Ascending aorta (tissue), 2 donors: ENCODE data around the gene C5orf58. TPM values are rescaled to one million over a fixed set of nuclear protein-coding genes. Genes with fewer than 3 reads are reported as not detected.

ENCODE experiments used
- DNase-seq, 2 donors: peaks; one replicate each; pipeline ENCODE4 v3.0.0-alpha.2; 2019; ENCODE audit warnings: low spot score in 2 of 2
- H3K27ac ChIP-seq, 2 donors: fragments of 200-600 bp; sonication (generic); one replicate each; pipeline ENCODE4 v1.5.1; 2016 to 2017; ENCODE audit warnings: mild to moderate bottlenecking in 1 of 2
- H3K27me3 ChIP-seq: fragments of 200-600 bp; sonication (generic); one replicate; pipeline ENCODE4 v1.5.1; 2017
- H3K36me3 ChIP-seq, 2 donors: fragments of 200-600 bp; sonication (generic); one replicate each; pipeline ENCODE4 v1.5.1; 2016
- H3K4me1 ChIP-seq, 2 donors: fragments of 200-600 bp; sonication (generic); one replicate each; pipeline ENCODE4 v1.5.1; 2016 to 2017; ENCODE audit warnings: mild to moderate bottlenecking in 1 of 2
- H3K4me3 ChIP-seq, 2 donors: fragments of 200-600 bp; sonication (generic); one replicate each; pipeline ENCODE4 v1.5.1; 2016 to 2017; ENCODE audit warnings: mild to moderate bottlenecking in 1 of 2
- H3K9me3 ChIP-seq, 2 donors: fragments of 200-600 bp; sonication (generic); one replicate each; pipeline ENCODE4 v1.5.1; 2016
- CTCF ChIP-seq, 3 experiments: fragments of 200-600 bp in 2 of 3; fragments of 450-650 bp in 1 of 3; sonication (generic) in 2 of 3; IDR thresholded peaks; one replicate each; pipeline ENCODE4 v1.5.1; 2016 to 2019; ENCODE audit warnings: antibody characterized with exemption in 3 of 3, mild to moderate bottlenecking in 1 of 3, moderate library complexity in 1 of 3
- intact Hi-C: fragments of 100-400 bp; cut with DNase I; formaldehyde crosslinking; loops from one replicate; pipeline ENCODE4 v1.15.1; 2023
- total RNA-seq: library from RNA; depleted of rRNA; stranded (reverse); fragments of >200 nt; gene quantifications from one replicate; pipeline ENCODE4 v1.1.0, GENCODE V29; 2016

The C5orf58 gene
- total RNA-seq, 1 donor from 2014 or later = not detected

GRCh38 chr5:170190436-170191134 is 42.2 kb upstream of the C5orf58 start:
- Histone ChIP-seq H3K27me3 (no peaks in the 10 kb centered on the region), H3K4me1 (no peaks in the 10 kb centered on the region), H3K27ac (no peak overlapping the region), H3K9me3 (no peaks in the 10 kb centered on the region), H3K4me3 (no peak overlapping the region), H3K36me3 (no peaks in the 10 kb centered on the region)
- intact Hi-C loops = no loop called here
- no peak for TF ChIP-seq CTCF (IDR thresholded peaks at IDR 0.05)
- DNase-seq = no peak

GRCh38 chr5:170192829-170193228 is 40.0 kb upstream of the C5orf58 start:
- H3K4me3 ChIP-seq = no peak overlapping the region

GRCh38 chr5:170195961-170196360 is 36.8 kb upstream of the C5orf58 start:
- no peaks in the 10 kb centered on the region for H3K9me3 ChIP-seq
- no peak overlapping the region for H3K27ac ChIP-seq
- TF ChIP-seq CTCF (IDR thresholded peaks at IDR 0.05) = no peak
- no peak for DNase-seq
- H3K27me3 ChIP-seq = no peaks in the 10 kb centered on the region
- no peaks in the 10 kb centered on the region for H3K36me3 ChIP-seq
- H3K4me1 ChIP-seq = no peaks in the 10 kb centered on the region
- intact Hi-C loops = no loop called here
- H3K4me3 ChIP-seq = no peak overlapping the region

More at GRCh38 chr5:170192829-170193228, 40.0 kb upstream of the C5orf58 start:
- TF ChIP-seq CTCF (IDR thresholded peaks at IDR 0.05) = no peak
- Histone ChIP-seq H3K27me3 (no peaks in the 10 kb centered on the region), H3K36me3 (no peaks in the 10 kb centered on the region), H3K4me1 (no peaks in the 10 kb centered on the region), H3K27ac (no peak overlapping the region), H3K9me3 (no peaks in the 10 kb centered on the region)
- no peak for DNase-seq
- intact Hi-C loops = no loop called here

- H3K27me3 ChIP-seq = no peaks in the 10 kb centered on the region
Measured at GRCh38 chr5:170200876-170201275, 31.9 kb upstream of the C5orf58 start.

GRCh38 chr5:170201311-170201710 is 31.5 kb upstream of the C5orf58 start:
- H3K4me1 ChIP-seq = no peaks in the 10 kb centered on the region
- no peaks in the 10 kb centered on the region for H3K27me3 ChIP-seq
- DNase-seq = no peak
- TF ChIP-seq CTCF (IDR thresholded peaks at IDR 0.05) = no peak
- no peaks in the 10 kb centered on the region for H3K36me3 ChIP-seq
- no peak overlapping the region for H3K27ac ChIP-seq
- intact Hi-C loops = no loop called here
- no peaks in the 10 kb centered on the region for H3K9me3 ChIP-seq
- H3K4me3 ChIP-seq = no peak overlapping the region

More at GRCh38 chr5:170200876-170201275, 31.9 kb upstream of the C5orf58 start:
- Histone ChIP-seq H3K36me3 (no peaks in the 10 kb centered on the region), H3K9me3 (no peaks in the 10 kb centered on the region), H3K27ac (no peak overlapping the region), H3K4me1 (no peaks in the 10 kb centered on the region), H3K4me3 (no peak overlapping the region)
- no peak for DNase-seq
- intact Hi-C loops = no loop called here
- TF ChIP-seq CTCF (IDR thresholded peaks at IDR 0.05) = no peak
